Keratinocyte (primary cell): ENCODE measurements around the gene NME9. TPM values are rescaled to one million over a fixed set of nuclear protein-coding genes. Genes with fewer than 3 reads are reported as not detected.

Experiments
- DNase-seq: peaks from one replicate; pipeline ENCODE4 v3.0.0-alpha.2; 2011; ENCODE audit warnings: low read depth, missing footprints, low spot score
- FAIRE-seq: peaks from 2 replicates; lab custom pipeline; 2011; peaks lifted over from hg19 to GRCh38; lab: Jason Lieb, UNC
- H2AFZ ChIP-seq: 2 replicates; pipeline ENCODE4 v1.6.0; 2012; ENCODE audit warnings: low read length, control low read depth, inconsistent platforms; ENCODE audit not compliant: control insufficient read depth
- H3K27ac ChIP-seq: 2 replicates; pipeline ENCODE4 v1.5.1; 2011; ENCODE audit warnings: low read length; ENCODE audit not compliant: control insufficient read depth, insufficient read depth
- H3K27me3 ChIP-seq: 3 replicates; pipeline ENCODE4 v1.6.0; 2011; ENCODE audit warnings: low read length; ENCODE audit not compliant: control insufficient read depth, insufficient read depth; ENCODE audit errors: extremely low read depth
- H3K36me3 ChIP-seq, 2 experiments: 2 replicates in 1 of 2; 3 replicates in 1 of 2; pipeline ENCODE4 v1.5.1; 2011; ENCODE audit warnings: low read length in 2 of 2, mild to moderate bottlenecking in 1 of 2; ENCODE audit not compliant: control insufficient read depth in 2 of 2, insufficient read depth in 2 of 2; ENCODE audit errors: extremely low read depth in 1 of 2
- H3K4me1 ChIP-seq: 3 replicates; pipeline ENCODE4 v1.5.1; 2011; ENCODE audit warnings: low read length; ENCODE audit not compliant: control insufficient read depth, insufficient read depth; ENCODE audit errors: extremely low read depth
- H3K4me2 ChIP-seq: 3 replicates; pipeline ENCODE4 v1.6.0; 2011; ENCODE audit warnings: low read depth, low read length; ENCODE audit not compliant: control insufficient read depth, insufficient read depth; ENCODE audit errors: extremely low read depth
- H3K4me3 ChIP-seq, 3 experiments: fragments of 200-600 bp in 1 of 3; sonication (generic) in 1 of 3; 2 replicates in 2 of 3; 3 replicates in 1 of 3; pipeline ENCODE4 v1.5.1; 2011 to 2016; ENCODE audit warnings: low read length in 3 of 3, mild to moderate bottlenecking in 3 of 3, control low read depth in 2 of 3, inconsistent platforms in 1 of 3, low read depth in 1 of 3, mixed read lengths in 1 of 3, mixed run types in 1 of 3, moderate library complexity in 1 of 3; ENCODE audit not compliant: control insufficient read depth in 2 of 3, insufficient read depth in 2 of 3; ENCODE audit errors: extremely low read depth in 1 of 3
- H3K79me2 ChIP-seq: 2 replicates; pipeline ENCODE4 v1.6.0; 2012; ENCODE audit warnings: low read length; ENCODE audit not compliant: control insufficient read depth, insufficient read depth
- H3K9ac ChIP-seq: 3 replicates; pipeline ENCODE4 v1.6.0; 2011; ENCODE audit warnings: low read length; ENCODE audit not compliant: control insufficient read depth, insufficient read depth; ENCODE audit errors: extremely low read depth
- H3K9me1 ChIP-seq: 3 replicates; pipeline ENCODE4 v1.6.0; 2011; ENCODE audit warnings: low read length; ENCODE audit not compliant: control insufficient read depth, insufficient read depth; ENCODE audit errors: extremely low read depth
- H3K9me3 ChIP-seq: 2 replicates; pipeline ENCODE4 v1.5.1; 2012; ENCODE audit warnings: low read depth, low read length; ENCODE audit not compliant: control insufficient read depth
- H4K20me1 ChIP-seq: 3 replicates; pipeline ENCODE4 v1.6.0; 2011; ENCODE audit warnings: low read length; ENCODE audit not compliant: control insufficient read depth, insufficient read depth; ENCODE audit errors: extremely low read depth
- EZH2 ChIP-seq: IDR thresholded peaks from one replicate; pipeline ENCODE4 v1.6.1; 2012; ENCODE audit warnings: inconsistent platforms, mild to moderate bottlenecking, low read length, moderate library complexity
- dilution Hi-C: fragments of 300-500 bp; cut with MboI; formaldehyde crosslinking; loops from one replicate; pipeline ENCODE4 v1.7.0; 2020; ENCODE audit warnings: low sequenced_read_pairs; ENCODE audit not compliant: extremely low pct_ligation_motif_present
- polyA plus RNA-seq, 5 experiments: library from polyadenylated mRNA; depleted of rRNA in 3 of 5; stranded (reverse) in 3 of 5; stranded (forward) in 1 of 5; unstranded in 1 of 5; fragments of >200 nt; gene quantifications; 1 replicate in 1 of 5; 2 replicates in 3 of 5; 3 replicates in 1 of 5; pipeline versions ENCODE4 v1.2.1 to v1.2.3, GENCODE V29; 2011 to 2012; ENCODE audit warnings: missing spikeins in 2 of 5, low read depth in 1 of 5, low replicate concordance in 1 of 5
- TF ChIP-seq, protein P1 (sequence below), 3 experiments: IDR thresholded peaks in 1 of 3; conservative IDR thresholded peaks in 1 of 3; optimal IDR thresholded peaks in 1 of 3; 2 replicates in 2 of 3; 3 replicates in 1 of 3; pipeline versions ENCODE3 to v1.5.1; 2011; ENCODE audit warnings: low read length in 3 of 3, mild to moderate bottlenecking in 3 of 3, moderate library complexity in 2 of 3, control low read depth in 1 of 3, inconsistent platforms in 1 of 3; ENCODE audit not compliant: insufficient read depth in 2 of 3; ENCODE audit errors: extremely low read depth in 1 of 3

The NME9 gene
- polyA plus RNA-seq, 1 donor (not counting 4 experiments of a cell fraction or from before 2014, with no cell fraction given): 0.05 TPM

DNA sequence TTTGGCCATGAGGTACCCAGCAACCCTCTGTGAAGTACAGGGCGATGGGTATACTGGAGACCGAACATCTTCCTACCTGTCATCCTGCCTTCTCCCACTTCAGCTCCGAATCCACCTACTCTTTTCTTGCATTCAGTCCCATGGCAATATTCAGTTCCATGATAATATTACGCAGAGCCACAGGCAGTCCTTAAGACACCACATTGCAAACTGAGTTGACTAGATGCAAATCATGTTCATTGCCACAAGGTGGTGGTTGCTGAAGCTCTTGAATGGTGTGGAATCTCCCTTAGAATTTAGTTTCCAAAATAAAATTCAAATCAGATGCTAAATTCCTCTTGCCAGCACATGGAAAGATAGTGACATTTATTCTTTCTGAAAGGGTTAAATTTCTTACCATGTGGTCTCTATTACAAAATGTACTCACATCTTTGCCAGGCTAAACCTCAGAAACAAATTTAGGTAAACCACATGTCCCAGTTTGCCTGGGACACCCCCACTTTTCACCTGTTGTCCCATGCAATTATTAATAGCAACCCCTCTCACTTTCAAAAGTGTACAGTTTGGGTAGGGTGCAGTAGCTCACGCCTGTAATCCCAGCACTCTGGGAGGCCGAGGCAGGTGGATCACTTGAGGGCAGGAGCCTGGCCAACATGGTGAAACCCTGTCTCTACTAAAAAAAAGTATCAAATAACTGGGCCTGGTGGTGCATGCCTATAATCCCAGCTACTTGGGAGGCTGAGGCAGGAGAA lies 1.7 kb upstream of the NME9 start:
- Histone ChIP-seq H3K79me2 (no peaks in the 10 kb centered on the region), H3K27ac (no peak overlapping the region), H3K36me3 (no peaks in the 10 kb centered on the region), H3K9me3 (no peaks in the 10 kb centered on the region), H4K20me1 (no peaks in the 10 kb centered on the region), H3K27me3 (peaks cover 3% of the 10 kb centered on the region), H3K4me2 (no peak overlapping the region), H3K9me1 (no peaks in the 10 kb centered on the region), H3K9ac (no peak overlapping the region), H2AFZ (no peak overlapping the region), H3K4me1 (peaks cover 29% of the 10 kb centered on the region), H3K4me3 (no peak overlapping the region)
- dilution Hi-C loops: no loop called here
- no peak for FAIRE-seq
- TF ChIP-seq EZH2: no peak
- TF ChIP-seq, protein P1, sequence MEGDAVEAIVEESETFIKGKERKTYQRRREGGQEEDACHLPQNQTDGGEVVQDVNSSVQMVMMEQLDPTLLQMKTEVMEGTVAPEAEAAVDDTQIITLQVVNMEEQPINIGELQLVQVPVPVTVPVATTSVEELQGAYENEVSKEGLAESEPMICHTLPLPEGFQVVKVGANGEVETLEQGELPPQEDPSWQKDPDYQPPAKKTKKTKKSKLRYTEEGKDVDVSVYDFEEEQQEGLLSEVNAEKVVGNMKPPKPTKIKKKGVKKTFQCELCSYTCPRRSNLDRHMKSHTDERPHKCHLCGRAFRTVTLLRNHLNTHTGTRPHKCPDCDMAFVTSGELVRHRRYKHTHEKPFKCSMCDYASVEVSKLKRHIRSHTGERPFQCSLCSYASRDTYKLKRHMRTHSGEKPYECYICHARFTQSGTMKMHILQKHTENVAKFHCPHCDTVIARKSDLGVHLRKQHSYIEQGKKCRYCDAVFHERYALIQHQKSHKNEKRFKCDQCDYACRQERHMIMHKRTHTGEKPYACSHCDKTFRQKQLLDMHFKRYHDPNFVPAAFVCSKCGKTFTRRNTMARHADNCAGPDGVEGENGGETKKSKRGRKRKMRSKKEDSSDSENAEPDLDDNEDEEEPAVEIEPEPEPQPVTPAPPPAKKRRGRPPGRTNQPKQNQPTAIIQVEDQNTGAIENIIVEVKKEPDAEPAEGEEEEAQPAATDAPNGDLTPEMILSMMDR (optimal IDR thresholded peaks at IDR 0.05 in 1 of 3, IDR thresholded peaks at IDR 0.05 in 1 of 3, conservative IDR thresholded peaks at IDR 0.05 in 1 of 3; ENCODE audit: extremely low read depth in 1 of 3, insufficient read depth in 2 of 3, low read length in 3 of 3): peak; percentile 20 to 42 (median 35)
- DNase-seq: no peak

DNA sequence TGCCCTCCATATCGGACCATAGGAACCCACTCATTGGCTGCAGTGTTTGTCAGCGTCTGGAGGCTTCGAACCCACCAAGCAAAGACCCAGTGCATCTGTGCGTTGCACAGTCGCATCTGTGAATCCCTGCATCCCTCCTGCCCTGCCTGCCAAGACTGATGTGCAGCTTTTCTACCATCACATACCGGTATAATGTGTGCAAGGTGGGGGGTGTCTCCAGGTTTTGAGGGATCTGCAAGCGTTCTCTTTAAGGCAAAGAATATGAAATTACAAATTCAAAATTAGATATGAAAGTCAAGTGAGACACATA lies 288 bp upstream of the NME9 start:
- no peak for DNase-seq
- no peaks in the 10 kb centered on the region for H3K79me2 ChIP-seq
- FAIRE-seq: no peak
- peak overlapping the region; percentile 75 for H2AFZ ChIP-seq
- no peak overlapping the region for H3K27ac ChIP-seq
- peaks cover 3% of the 10 kb centered on the region for H3K27me3 ChIP-seq
- no peak for TF ChIP-seq EZH2
- TF ChIP-seq, protein P1 (optimal IDR thresholded peaks at IDR 0.05 in 1 of 3, IDR thresholded peaks at IDR 0.05 in 1 of 3, conservative IDR thresholded peaks at IDR 0.05 in 1 of 3; ENCODE audit: extremely low read depth in 1 of 3, insufficient read depth in 2 of 3, low read length in 3 of 3): no peak
- no peak overlapping the region for H3K9ac ChIP-seq
- H3K4me3 ChIP-seq: peak overlapping the region in 2 of 3 experiments; percentile 35 to 68
- H3K36me3 ChIP-seq: no peaks in the 10 kb centered on the region
- H3K9me1 ChIP-seq: no peaks in the 10 kb centered on the region
- H3K4me2 ChIP-seq: peak overlapping the region; percentile 84
- no peaks in the 10 kb centered on the region for H4K20me1 ChIP-seq
- H3K4me1 ChIP-seq: peaks cover 37% of the 10 kb centered on the region
- dilution Hi-C loops: no loop called here
- no peaks in the 10 kb centered on the region for H3K9me3 ChIP-seq
